ENCODE measurements around the gene VMO1. TPM values are rescaled to one million over a fixed set of nuclear protein-coding genes. Genes with fewer than 3 reads are reported as not detected.

The VMO1 gene
- total RNA-seq, 1 experiment from 2014 or later: not detected

GRCh38 chr17:4827399-4827798 is 41.2 kb upstream of the VMO1 start:
- no peak overlapping the region for H2BK15ac ChIP-seq (ENCODE audit: low read depth, low read length)
- H3K4me3 Mint-ChIP-seq: no peak overlapping the region
- H3K4me2 ChIP-seq (ENCODE audit: insufficient read depth, insufficient read length, low read length): no peak overlapping the region
- no peaks in the 10 kb centered on the region for H3K27me3 ChIP-seq (ENCODE audit: insufficient read depth, low read length)
- H2BK120ac ChIP-seq (ENCODE audit: low read depth, low read length, poor library complexity, severe bottlenecking): no peak overlapping the region
- H3K27ac Mint-ChIP-seq: peak overlapping the region in 1 of 3 experiments; percentile 52; a peak in 2 of 7 replicates
- no peak overlapping the region for H3K56ac ChIP-seq (ENCODE audit: insufficient read length, low read depth, low read length)
- H3K4me1 ChIP-seq (ENCODE audit: insufficient read depth, low read length): no peaks in the 10 kb centered on the region
- H3K79me1 ChIP-seq (ENCODE audit: insufficient read depth, low read depth, low read length, poor library complexity, severe bottlenecking): no peaks in the 10 kb centered on the region
- H3K9me3 ChIP-seq (ENCODE audit: control insufficient read depth, low read depth, low read length): no peaks in the 10 kb centered on the region
- H3K9me3 Mint-ChIP-seq: no peaks in the 10 kb centered on the region
- no peak for TF ChIP-seq CTCF (conservative IDR thresholded peaks at IDR 0.05)
- no peaks in the 10 kb centered on the region for H3K23me2 ChIP-seq (ENCODE audit: insufficient read length, low read depth, low read length, poor library complexity, severe bottlenecking)
- no peak overlapping the region for H3K14ac ChIP-seq (ENCODE audit: insufficient read depth, low read length)
- no peak overlapping the region for H3K4ac ChIP-seq (ENCODE audit: low read depth, low read length)
- H4K20me1 ChIP-seq (ENCODE audit: control insufficient read depth, insufficient read depth, insufficient read length): no peaks in the 10 kb centered on the region
- H3K18ac ChIP-seq (ENCODE audit: insufficient read length, low read depth, low read length): no peak overlapping the region
- 0 out of 4 replicates have a peak, but pooled peaks cover under 1 to 3% of the 10 kb centered on the region in 2 experiments for H3K4me1 Mint-ChIP-seq
- H2BK20ac ChIP-seq (ENCODE audit: low read depth, low read length, poor library complexity, severe bottlenecking): no peak overlapping the region
- H3K79me2 ChIP-seq (ENCODE audit: insufficient read depth, low read length): no peaks in the 10 kb centered on the region
- no peak overlapping the region for H3K23ac ChIP-seq (ENCODE audit: insufficient read length, low read depth, low read length)
- DNase-seq: no peak
- no CpG with 5 or more reads among the region's 8 CpGs for WGBS (ENCODE audit: extremely low coverage, insufficient read length, low lambda C conversion rate)
- H2BK12ac ChIP-seq (ENCODE audit: insufficient read length, low read depth, low read length): no peak overlapping the region
- no peak overlapping the region for H2BK5ac ChIP-seq (ENCODE audit: insufficient read length, low read length)
- H3K27ac ChIP-seq (ENCODE audit: insufficient read length, low read depth, low read length): no peak overlapping the region
- no peak overlapping the region for H2AFZ ChIP-seq (ENCODE audit: low read length)
- no peak overlapping the region for H3K9ac ChIP-seq (ENCODE audit: extremely low read depth, insufficient read length, low read length)
- H2AK5ac ChIP-seq (ENCODE audit: insufficient read length, low read length): no peak overlapping the region
- H3T11ph ChIP-seq (ENCODE audit: low read length): no peak overlapping the region
- no peak overlapping the region for H4K5ac ChIP-seq (ENCODE audit: insufficient read length, low read depth, low read length)
- H4K8ac ChIP-seq (replicated peaks; ENCODE audit: insufficient read length, low read depth, low read length): no peak overlapping the region
- no peaks in the 10 kb centered on the region for H3K27me3 Mint-ChIP-seq (ENCODE audit: low read depth)
- peaks cover 0 to 5% (median 3%) of the 10 kb centered on the region in 3 experiments; a peak in 3 of 7 replicates for H3K36me3 Mint-ChIP-seq (ENCODE audit: insufficient read depth in 1 of 3, low read depth in 3 of 3)
- no peak overlapping the region for H4K91ac ChIP-seq (ENCODE audit: insufficient read length, low read depth, low read length)
